ENCODE data around the gene TMEM175. TPM values are rescaled to one million over a fixed set of nuclear protein-coding genes. Genes with fewer than 3 reads are reported as not detected.

The TMEM175 gene
- total and polyA plus RNA-seq, 2 of the 13 experiments (the other 11 are each of a cell fraction or from before 2014, with no cell fraction given), result 5.1 to 9.9 TPM

- 100% methylated on average over 5 of the region's 12 CpGs for WGBS (ENCODE audit: low lambda C conversion rate)
- intact Hi-C loops (cut with micrococcal nuclease; ENCODE audit: unreplicated experiment), result no loop called here
- CTCF ChIA-PET (ENCODE audit: low intra/inter-chr PET ratio, low total read pairs), result no interaction called here
- Histone ChIP-seq H4K20me1 (ENCODE audit: insufficient read depth, low read length) (no peaks in the 10 kb centered on the region), H2AFZ (ENCODE audit: low read length) (no peak overlapping the region), H3K9ac (ENCODE audit: insufficient read depth, low read depth, low read length) (no peak overlapping the region), H3K4me1 (ENCODE audit: insufficient read depth, low read length) (no peaks in the 10 kb centered on the region), H3K27me3 (ENCODE audit: control insufficient read depth in 1 of 2, insufficient read depth in 2 of 2, low read length in 2 of 2) (no peaks in the 10 kb centered on the region), H3K27ac (ENCODE audit: extremely low read length, insufficient read depth, low read length) (no peak overlapping the region), H3K4me2 (ENCODE audit: low read depth, low read length) (no peak overlapping the region), H3K36me3 (replicated peaks in 1 of 2; ENCODE audit: control insufficient read depth in 1 of 2, insufficient read depth in 2 of 2, low read length in 2 of 2) (peaks cover 13 to 27% of the 10 kb centered on the region in 2 experiments; a peak in 4 of 5 replicates), H3K79me2 (ENCODE audit: insufficient read depth, low read length) (no peaks in the 10 kb centered on the region), H3K4me3 (replicated peaks in 1 of 3; ENCODE audit: insufficient read depth in 1 of 3, low read depth in 2 of 3, low read length in 3 of 3) (no peak overlapping the region), H3K9me3 (ENCODE audit: low read length) (no peaks in the 10 kb centered on the region)
- no peak for FAIRE-seq
- ATAC-seq, result no peak
- POLR2A ChIA-PET, result no interaction called here
- in situ Hi-C loops (cut with HindIII; ENCODE audit: extremely low pct_ligation_motif_present, low pct_unique_long_range_greater_than_20kb), result no loop called here
- no peak for DNase-seq (ENCODE audit: low spot score)
- BruUV-seq (replicated peaks), result no TSS peak
- TF ChIP-seq NFATC3 (CRISPR knock-in tag; IDR thresholded peaks at IDR 0.05) (no peak), ZNF224 (CRISPR knock-in tag; IDR thresholded peaks at IDR 0.05) (no peak), ZFP36L2 (CRISPR knock-in tag; IDR thresholded peaks at IDR 0.05) (no peak), ZNF260 (CRISPR knock-in tag; IDR thresholded peaks at IDR 0.05; ENCODE audit: borderline replicate concordance, low read depth) (no peak), NR2F1 (CRISPR knock-in tag; IDR thresholded peaks at IDR 0.05) (no peak), ZNF580 (CRISPR knock-in tag; IDR thresholded peaks at IDR 0.05; ENCODE audit: borderline replicate concordance, low read depth) (no peak), PAXIP1 (CRISPR knock-in tag; conservative IDR thresholded peaks at IDR 0.05) (no peak), ZNF652 (CRISPR knock-in tag; IDR thresholded peaks at IDR 0.05; ENCODE audit: borderline replicate concordance, low read depth) (no peak), SUZ12 (IDR thresholded peaks at IDR 0.05; ENCODE audit: low read depth, low read length) (no peak), ZNF280B (CRISPR knock-in tag; IDR thresholded peaks at IDR 0.05; ENCODE audit: borderline replicate concordance) (no peak), ZNF468 (CRISPR knock-in tag; IDR thresholded peaks at IDR 0.05) (no peak), ZNF496 (CRISPR knock-in tag; IDR thresholded peaks at IDR 0.05; ENCODE audit: insufficient replicate concordance) (no peak), FOXK1 (CRISPR knock-in tag; IDR thresholded peaks at IDR 0.05; ENCODE audit: borderline replicate concordance, low read depth) (no peak), ZBTB7A (CRISPR knock-in tag; IDR thresholded peaks at IDR 0.05) (no peak), KLF16 (CRISPR knock-in tag; IDR thresholded peaks at IDR 0.05) (no peak)
- TF ChIP-seq, protein P1, sequence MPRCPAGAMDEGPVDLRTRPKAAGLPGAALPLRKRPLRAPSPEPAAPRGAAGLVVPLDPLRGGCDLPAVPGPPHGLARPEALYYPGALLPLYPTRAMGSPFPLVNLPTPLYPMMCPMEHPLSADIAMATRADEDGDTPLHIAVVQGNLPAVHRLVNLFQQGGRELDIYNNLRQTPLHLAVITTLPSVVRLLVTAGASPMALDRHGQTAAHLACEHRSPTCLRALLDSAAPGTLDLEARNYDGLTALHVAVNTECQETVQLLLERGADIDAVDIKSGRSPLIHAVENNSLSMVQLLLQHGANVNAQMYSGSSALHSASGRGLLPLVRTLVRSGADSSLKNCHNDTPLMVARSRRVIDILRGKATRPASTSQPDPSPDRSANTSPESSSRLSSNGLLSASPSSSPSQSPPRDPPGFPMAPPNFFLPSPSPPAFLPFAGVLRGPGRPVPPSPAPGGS (CRISPR knock-in tag; IDR thresholded peaks at IDR 0.05), result no peak
Measured at GRCh38 chr4:909821-910220, 22.4 kb upstream of the TMEM175 start.

Data from HepG2 (cell line).